GM12878 (cell line): Measurements from ENCODE around the gene CTNNA3. TPM values are rescaled to one million over a fixed set of nuclear protein-coding genes. Genes with fewer than 3 reads are reported as not detected.

Experiments used
- ATAC-seq: fragments of 200-7000 bp; cut with Tn5 transposase; 3 replicates; pipeline ENCODE4 v1.9.1; 2020; ENCODE audit warnings: mild to moderate bottlenecking, moderate library complexity
- BruUV-seq: library from RNA; stranded (reverse); fragments of 400-500 nt; replicated peaks from 2 replicates; lab custom pipeline; 2021; lab: Mats Ljungman, UMichigan
- CTCF ChIA-PET: fragments of 300-600 bp; sonication (Branson Sonifier 250); formaldehyde crosslinking; extraction: SDS; loops from one replicate; lab custom pipeline; 2021; ENCODE audit warnings: inconsistent platforms; lab: Yijun Ruan, JAX
- POLR2A ChIA-PET: fragments of 350-600 bp; formaldehyde crosslinking; extraction: SDS; loops from one replicate; lab custom pipeline; 2021; ENCODE audit warnings: inconsistent platforms; lab: Charles Lee
- RAD21 ChIA-PET: fragments of 300-600 bp; sonication (Branson Sonifier 250); formaldehyde crosslinking; loops from one replicate; lab custom pipeline; 2023; ENCODE audit warnings: antibody characterized with exemption; ENCODE audit not compliant: unreplicated experiment; lab: Charles Lee
- SMC1A ChIA-PET: fragments of 300-600 bp; sonication (Branson Sonifier 250); formaldehyde crosslinking; loops from one replicate; lab custom pipeline; 2023; ENCODE audit not compliant: unreplicated experiment, uncharacterized antibody; lab: Charles Lee
- DNase-seq: peaks from one replicate; pipeline ENCODE4 v3.0.0-alpha.2; 2011; ENCODE audit warnings: low read depth, low spot score
- FAIRE-seq: peaks from 3 replicates; lab custom pipeline; 2011; peaks lifted over from hg19 to GRCh38; lab: Jason Lieb, UNC
- H2AFZ ChIP-seq: 2 replicates; pipeline ENCODE4 v1.6.0; 2011; ENCODE audit warnings: low read depth, low read length, control low read depth; ENCODE audit not compliant: control insufficient read depth
- H3K27ac ChIP-seq: 2 replicates; pipeline ENCODE4 v1.5.1; 2011; ENCODE audit warnings: control low read depth; ENCODE audit not compliant: control insufficient read depth, insufficient read depth
- H3K27me3 ChIP-seq, 2 experiments: replicated peaks in 1 of 2; 2 replicates each; pipeline versions ENCODE4 v1.6.0 to v1.6.1; 2011; ENCODE audit warnings: low read length in 1 of 2; ENCODE audit not compliant: control insufficient read depth in 2 of 2, insufficient read depth in 2 of 2
- H3K36me3 ChIP-seq, 2 experiments: 2 replicates each; pipeline ENCODE4 v1.5.1; 2011; ENCODE audit warnings: low read length in 1 of 2; ENCODE audit not compliant: control insufficient read depth in 2 of 2, insufficient read depth in 2 of 2
- H3K4me1 ChIP-seq: 2 replicates; pipeline ENCODE4 v1.6.1; 2011; ENCODE audit warnings: mild to moderate bottlenecking, low read length, moderate library complexity, mixed read lengths; ENCODE audit not compliant: control insufficient read depth, insufficient read depth
- H3K4me2 ChIP-seq: 2 replicates; pipeline ENCODE4 v1.6.0; 2011; ENCODE audit warnings: control low read depth; ENCODE audit not compliant: control insufficient read depth, insufficient read depth
- H3K4me3 ChIP-seq: fragments of 200-600 bp; sonication (generic); 2 replicates; pipeline ENCODE4 v1.5.1; 2016
- H3K79me2 ChIP-seq: 2 replicates; pipeline ENCODE4 v1.6.0; 2011; ENCODE audit warnings: low read length; ENCODE audit not compliant: control insufficient read depth, insufficient read depth
- H3K9ac ChIP-seq: 2 replicates; pipeline ENCODE4 v1.8.0; 2011; ENCODE audit warnings: low read length, control low read depth, mixed read lengths; ENCODE audit not compliant: control insufficient read depth, insufficient read depth
- H3K9me3 ChIP-seq: replicated peaks from 3 replicates; pipeline ENCODE4 v1.5.1; 2011; ENCODE audit warnings: mild to moderate bottlenecking, low read length; ENCODE audit not compliant: control insufficient read depth, insufficient read depth
- H4K20me1 ChIP-seq: 2 replicates; pipeline ENCODE4 v1.6.0; 2011; ENCODE audit not compliant: control insufficient read depth, insufficient read depth
- FOXK2 ChIP-seq: fragments of 450-650 bp; IDR thresholded peaks from 2 replicates; pipeline ENCODE4 v1.6.1; 2017; ENCODE audit warnings: mild to moderate bottlenecking, moderate library complexity
- IRF4 ChIP-seq: IDR thresholded peaks from 2 replicates; pipeline ENCODE4 v1.6.1; 2011; ENCODE audit warnings: low read depth, low read length
- NBN ChIP-seq: fragments of 450-650 bp; IDR thresholded peaks from 2 replicates; pipeline ENCODE4 v1.6.1; 2016
- NKRF ChIP-seq: fragments of 450-650 bp; conservative IDR thresholded peaks from 2 replicates; pipeline ENCODE4 v1.6.1; 2017; ENCODE audit warnings: mild to moderate bottlenecking, moderate library complexity
- SIX5 ChIP-seq: IDR thresholded peaks from 2 replicates; pipeline ENCODE4 v1.6.1; 2011; ENCODE audit warnings: mild to moderate bottlenecking, low read depth, low read length, moderate library complexity; ENCODE audit not compliant: severe bottlenecking
- ZNF274 ChIP-seq: IDR thresholded peaks from one replicate; pipeline ENCODE4 v1.8.0; 2011; ENCODE audit not compliant: insufficient read length, insufficient read depth
- WGBS: methylation state at CpG from one replicate; pipeline ENCODE4 v1.1.6; 2016; ENCODE audit warnings: low lambda C conversion rate; ENCODE audit not compliant: insufficient replicate concordance, insufficient coverage; ENCODE audit errors: missing lambda C conversion rate; 5-methylcytosine and 5-hydroxymethylcytosine counted together
- in situ Hi-C: fragments of 300-500 bp; cut with MboI; formaldehyde crosslinking; loops from 9 replicates; pipeline ENCODE4 v1.14.3; 2018; ENCODE audit warnings: mixed read lengths
- intact Hi-C: fragments of 100-400 bp; cut with micrococcal nuclease; formaldehyde crosslinking; loops from one replicate; pipeline ENCODE4 v1.14.2; 2022; ENCODE audit not compliant: unreplicated experiment
- polyA plus RNA-seq, 11 experiments: library from polyadenylated mRNA; depleted of rRNA in 4 of 11; unstranded in 6 of 11; stranded (reverse) in 5 of 11; fragments of >200 nt; fragmentation: Nextera tagmentation in 4 of 11; fragmentation: Illumina TruSeq in 1 of 11; extraction: Ambion mirVana in 4 of 11; extraction: Trizol in 1 of 11; gene quantifications; 1 replicate in 1 of 11; 2 replicates in 10 of 11; pipeline versions ENCODE4 v1.2.1 to v1.2.3, GENCODE V29; 2011 to 2016; ENCODE audit warnings: inconsistent platforms in 2 of 11, missing spikeins in 2 of 11, low read depth in 1 of 11
- total RNA-seq, 4 experiments: library from RNA; depleted of rRNA in 3 of 4; stranded (reverse); fragments of >200 nt in 3 of 4; fragmentation: Illumina TruSeq in 1 of 4; extraction: Trizol in 1 of 4; gene quantifications; 2 replicates each; pipeline versions ENCODE4 v1.2.1 to v1.2.3, GENCODE V29; 2013 to 2021
- TF ChIP-seq, protein P1 (sequence below): fragments of 450-650 bp; IDR thresholded peaks from 2 replicates; pipeline ENCODE4 v1.6.1; 2017; ENCODE audit warnings: antibody characterized with exemption, mild to moderate bottlenecking, moderate library complexity

CTNNA3 gene
- total and polyA plus RNA-seq, 10 of the 15 experiments (the other 5 are each of a cell fraction or from before 2014, with no cell fraction given), result under 0.01 to 4.5 (median 0.22) TPM; not detected in 2

GRCh38 chr10:66927251-66927935, 768.6 kb downstream of the CTNNA3 start:
- no peak for TF ChIP-seq SIX5
- no peak for TF ChIP-seq IRF4
- ChIA-PET RAD21 (interaction anchor here (0.6 to 2.9 kb wide), 5 partner anchors 11 to 593 kb away, joined by 3 to 9 read pairs (median 3); no protein-coding TSS in a partner anchor), POLR2A (no interaction called here), CTCF (interaction anchor here (1.0 to 10.5 kb wide), 6 partner anchors 11 to 857 kb away, joined by 3 to 80 read pairs (median 4); no protein-coding TSS in a partner anchor), SMC1A (interaction anchor here (0.6 to 2.5 kb wide), 4 partner anchors 10 to 594 kb away, joined by 3 to 14 read pairs (median 3); no protein-coding TSS in a partner anchor)
- Histone ChIP-seq H3K27ac (no peak overlapping the region), H3K4me3 (no peak overlapping the region), H3K4me1 (no peaks in the 10 kb centered on the region), H3K36me3 (no peaks in the 10 kb centered on the region), H3K79me2 (no peaks in the 10 kb centered on the region), H4K20me1 (no peaks in the 10 kb centered on the region), H2AFZ (no peak overlapping the region), H3K9me3 (no peaks in the 10 kb centered on the region), H3K27me3 (peaks cover 0 to 8% of the 10 kb centered on the region in 2 experiments; a peak in 2 of 4 replicates), H3K4me2 (no peak overlapping the region), H3K9ac (no peak overlapping the region)
- FAIRE-seq (no peak), ATAC-seq (no peak), DNase-seq (no peak)
- in situ Hi-C loops (no loop called here), intact Hi-C loops (loop anchor here (5.0 kb wide), 1 partner anchor 595 kb away; no protein-coding TSS in a partner anchor)
- no TSS peak for BruUV-seq
- 61% methylated on average over 11 of the region's 11 CpGs for WGBS

- no TSS peak for BruUV-seq
- Histone ChIP-seq H2AFZ (no peak overlapping the region), H3K4me1 (no peaks in the 10 kb centered on the region), H3K79me2 (no peaks in the 10 kb centered on the region), H3K27ac (no peak overlapping the region), H3K27me3 (peaks cover 0 to 8% of the 10 kb centered on the region in 2 experiments; a peak in 2 of 4 replicates), H3K9me3 (no peaks in the 10 kb centered on the region), H3K4me3 (no peak overlapping the region), H3K4me2 (no peak overlapping the region), H4K20me1 (no peaks in the 10 kb centered on the region), H3K36me3 (no peaks in the 10 kb centered on the region), H3K9ac (no peak overlapping the region)
- ChIA-PET SMC1A (interaction anchor here (0.6 to 2.5 kb wide), 4 partner anchors 11 to 595 kb away, joined by 3 to 14 read pairs (median 3); no protein-coding TSS in a partner anchor), CTCF (interaction anchor here (1.0 to 10.5 kb wide), 6 partner anchors 12 to 858 kb away, joined by 3 to 80 read pairs (median 4); no protein-coding TSS in a partner anchor), RAD21 (interaction anchor here (0.6 to 2.9 kb wide), 5 partner anchors 39 to 853 kb away, joined by 3 to 9 read pairs (median 3); no protein-coding TSS in a partner anchor), POLR2A (no interaction called here)
- FAIRE-seq (no peak), DNase-seq (no peak), ATAC-seq (no peak)
- intact Hi-C loops, result loop anchor here (5.0 kb wide), 1 partner anchor 595 kb away; no protein-coding TSS in a partner anchor
- in situ Hi-C loops, result no loop called here
- 22% methylated on average over 5 of the region's 5 CpGs for WGBS
- TF ChIP-seq, protein P1, sequence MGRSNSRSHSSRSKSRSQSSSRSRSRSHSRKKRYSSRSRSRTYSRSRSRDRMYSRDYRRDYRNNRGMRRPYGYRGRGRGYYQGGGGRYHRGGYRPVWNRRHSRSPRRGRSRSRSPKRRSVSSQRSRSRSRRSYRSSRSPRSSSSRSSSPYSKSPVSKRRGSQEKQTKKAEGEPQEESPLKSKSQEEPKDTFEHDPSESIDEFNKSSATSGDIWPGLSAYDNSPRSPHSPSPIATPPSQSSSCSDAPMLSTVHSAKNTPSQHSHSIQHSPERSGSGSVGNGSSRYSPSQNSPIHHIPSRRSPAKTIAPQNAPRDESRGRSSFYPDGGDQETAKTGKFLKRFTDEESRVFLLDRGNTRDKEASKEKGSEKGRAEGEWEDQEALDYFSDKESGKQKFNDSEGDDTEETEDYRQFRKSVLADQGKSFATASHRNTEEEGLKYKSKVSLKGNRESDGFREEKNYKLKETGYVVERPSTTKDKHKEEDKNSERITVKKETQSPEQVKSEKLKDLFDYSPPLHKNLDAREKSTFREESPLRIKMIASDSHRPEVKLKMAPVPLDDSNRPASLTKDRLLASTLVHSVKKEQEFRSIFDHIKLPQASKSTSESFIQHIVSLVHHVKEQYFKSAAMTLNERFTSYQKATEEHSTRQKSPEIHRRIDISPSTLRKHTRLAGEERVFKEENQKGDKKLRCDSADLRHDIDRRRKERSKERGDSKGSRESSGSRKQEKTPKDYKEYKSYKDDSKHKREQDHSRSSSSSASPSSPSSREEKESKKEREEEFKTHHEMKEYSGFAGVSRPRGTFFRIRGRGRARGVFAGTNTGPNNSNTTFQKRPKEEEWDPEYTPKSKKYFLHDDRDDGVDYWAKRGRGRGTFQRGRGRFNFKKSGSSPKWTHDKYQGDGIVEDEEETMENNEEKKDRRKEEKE, result no peak
- TF ChIP-seq NBN (no peak), FOXK2 (no peak), NKRF (no peak), ZNF274 (no peak)
Observed at GRCh38 chr10:66926841-66927240, 769.2 kb downstream of the CTNNA3 start.
